ES-I3 (cell line): ENCODE measurements around the gene ZNRF4.

Source experiments
- H3K36me3 ChIP-seq: 2 replicates; pipeline ENCODE4 v1.6.1; 2013; ENCODE audit warnings: mild to moderate bottlenecking, low read length, control low read depth, moderate library complexity; ENCODE audit not compliant: insufficient read depth
- H3K4me1 ChIP-seq: 2 replicates; pipeline ENCODE4 v1.6.1; 2013; ENCODE audit warnings: mild to moderate bottlenecking, control low read depth, low read length; ENCODE audit not compliant: insufficient read depth
- H3K9ac ChIP-seq: 2 replicates; pipeline ENCODE4 v1.6.1; 2013; ENCODE audit warnings: low read depth, mild to moderate bottlenecking, low read length, moderate library complexity
- H3K9me3 ChIP-seq: 2 replicates; pipeline ENCODE4 v1.6.1; 2013; ENCODE audit warnings: mild to moderate bottlenecking, low read length, moderate library complexity; ENCODE audit not compliant: control insufficient read depth, insufficient read depth

Gene ZNRF4

GRCh38 chr19:5492635-5493409, 37.6 kb downstream of the ZNRF4 start:
- no peaks in the 10 kb centered on the region for H3K36me3 ChIP-seq
- no peak overlapping the region for H3K9ac ChIP-seq
- no peaks in the 10 kb centered on the region for H3K4me1 ChIP-seq
- no peaks in the 10 kb centered on the region for H3K9me3 ChIP-seq

DNA sequence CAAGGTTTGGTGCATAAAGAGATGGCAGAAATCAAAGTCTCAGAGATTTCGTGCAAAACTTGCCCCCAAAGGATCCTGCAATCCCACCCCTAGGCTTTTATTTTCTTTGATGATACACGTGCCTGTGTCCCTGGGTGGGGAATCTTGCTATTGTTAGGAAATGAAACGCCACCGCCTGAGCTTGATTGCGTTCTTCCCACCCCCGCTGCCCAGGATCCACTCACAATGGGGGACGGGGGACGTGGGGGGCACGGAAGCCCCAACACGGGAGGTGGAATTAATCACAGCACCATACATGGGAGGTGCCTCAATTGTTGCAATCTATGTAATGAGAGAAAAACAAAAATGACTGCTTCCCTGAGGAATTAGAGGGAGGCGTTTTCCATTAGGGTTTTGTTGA, 39.6 kb downstream of the ZNRF4 start:
- no peak overlapping the region for H3K9ac ChIP-seq
- no peaks in the 10 kb centered on the region for H3K36me3 ChIP-seq
- no peaks in the 10 kb centered on the region for H3K4me1 ChIP-seq
- no peaks in the 10 kb centered on the region for H3K9me3 ChIP-seq

DNA sequence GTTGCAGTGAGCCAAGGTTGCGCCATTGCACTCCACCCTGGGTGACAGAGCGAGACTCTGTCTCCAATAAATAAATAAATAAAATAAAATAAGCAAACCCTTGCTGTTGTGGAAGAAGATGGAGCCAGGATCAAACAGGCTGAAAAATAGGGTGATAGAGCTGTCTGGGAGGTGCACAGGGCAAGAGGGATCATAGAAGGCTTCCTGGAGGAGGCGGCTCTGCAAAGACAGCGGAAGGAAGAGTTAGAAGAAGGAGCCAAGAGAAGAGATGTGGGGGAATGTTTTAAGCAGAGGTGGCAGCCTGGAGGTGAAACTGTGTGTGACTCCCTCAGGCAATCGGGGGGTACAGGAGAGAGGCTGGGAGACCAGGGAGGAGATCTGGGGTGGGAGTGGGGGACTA, 40.6 kb downstream of the ZNRF4 start:
- Histone ChIP-seq H3K4me1 (no peaks in the 10 kb centered on the region), H3K9me3 (no peaks in the 10 kb centered on the region), H3K9ac (no peak overlapping the region), H3K36me3 (no peaks in the 10 kb centered on the region)

DNA sequence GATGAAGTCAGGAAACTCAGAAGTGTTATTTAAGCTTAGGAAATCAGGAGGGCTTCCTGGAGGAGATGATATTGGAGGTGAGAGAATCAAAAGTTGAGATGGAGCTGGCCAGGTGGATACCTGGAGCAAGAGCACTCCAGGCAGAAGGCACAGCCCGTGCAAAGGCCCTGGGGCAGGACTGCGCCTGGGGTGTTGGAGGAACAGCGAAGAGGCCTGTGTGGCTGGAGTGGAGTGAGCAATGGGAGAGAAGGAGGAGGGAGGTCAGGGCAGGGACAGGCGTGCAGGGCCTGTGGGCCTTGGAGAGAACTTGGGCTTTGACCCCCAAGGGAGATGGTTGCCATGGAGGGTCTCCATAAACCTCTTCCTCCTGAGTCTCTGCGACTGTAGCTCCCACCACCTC, 42.1 kb downstream of the ZNRF4 start:
- Histone ChIP-seq H3K4me1 (no peaks in the 10 kb centered on the region), H3K9me3 (no peaks in the 10 kb centered on the region; the same call in 1 of the 2 replicates), H3K9ac (no peak overlapping the region), H3K36me3 (no peaks in the 10 kb centered on the region)

- Histone ChIP-seq H3K36me3 (no peaks in the 10 kb centered on the region), H3K4me1 (no peaks in the 10 kb centered on the region), H3K9ac (no peak overlapping the region), H3K9me3 (peaks cover 2% of the 10 kb centered on the region; the same call in 1 of the 2 replicates)
Measured at GRCh38 chr19:5498830-5499550, 43.8 kb downstream of the ZNRF4 start.

DNA sequence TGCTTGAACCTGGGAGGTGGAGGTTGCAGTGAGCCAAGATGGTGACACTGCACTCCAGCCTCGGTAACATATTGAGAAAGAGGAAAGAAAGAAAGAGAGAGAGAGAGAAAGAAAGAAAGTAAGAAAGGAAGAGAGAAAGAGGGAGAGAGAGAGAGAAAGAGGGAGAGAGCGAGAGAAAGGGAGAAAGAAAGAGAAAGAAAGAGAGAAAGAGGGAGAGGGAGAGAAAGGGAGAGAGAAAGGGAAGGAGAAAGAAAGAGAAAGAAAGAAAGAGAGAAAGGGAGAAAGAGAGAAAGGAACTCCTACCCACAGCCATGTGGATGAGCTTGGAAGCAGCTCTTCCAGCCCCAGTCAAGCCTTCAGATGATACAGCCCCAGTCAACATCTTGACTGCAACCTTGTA, 46.7 kb downstream of the ZNRF4 start:
- Histone ChIP-seq H3K9ac (no peak overlapping the region), H3K9me3 (peaks cover 4% of the 10 kb centered on the region; the same call in 1 of the 2 replicates), H3K4me1 (no peaks in the 10 kb centered on the region), H3K36me3 (no peaks in the 10 kb centered on the region)

DNA sequence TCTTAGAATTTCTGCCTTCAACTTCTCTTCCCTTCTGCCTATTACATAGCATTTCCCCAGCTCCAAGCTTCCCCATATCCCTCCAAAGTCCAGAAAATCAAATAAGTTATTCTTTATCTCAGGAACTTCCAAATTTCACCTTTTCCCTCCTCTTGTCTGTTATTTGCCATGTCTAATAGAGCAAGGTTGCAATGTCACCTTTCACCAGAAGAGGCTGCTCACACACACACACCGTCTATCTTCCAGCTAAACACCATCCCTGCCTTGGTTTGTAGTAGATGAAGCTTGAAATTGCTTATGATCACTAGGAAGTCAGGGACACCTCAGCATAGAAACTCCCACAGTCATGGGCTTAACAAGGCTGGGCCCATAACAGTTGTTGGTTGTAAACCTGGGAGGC, 48.4 kb downstream of the ZNRF4 start:
- H3K9ac ChIP-seq, result no peak overlapping the region
- H3K9me3 ChIP-seq, result peaks cover 4% of the 10 kb centered on the region; the same call in 1 of the 2 replicates
- H3K4me1 ChIP-seq, result no peaks in the 10 kb centered on the region
- H3K36me3 ChIP-seq, result no peaks in the 10 kb centered on the region

DNA sequence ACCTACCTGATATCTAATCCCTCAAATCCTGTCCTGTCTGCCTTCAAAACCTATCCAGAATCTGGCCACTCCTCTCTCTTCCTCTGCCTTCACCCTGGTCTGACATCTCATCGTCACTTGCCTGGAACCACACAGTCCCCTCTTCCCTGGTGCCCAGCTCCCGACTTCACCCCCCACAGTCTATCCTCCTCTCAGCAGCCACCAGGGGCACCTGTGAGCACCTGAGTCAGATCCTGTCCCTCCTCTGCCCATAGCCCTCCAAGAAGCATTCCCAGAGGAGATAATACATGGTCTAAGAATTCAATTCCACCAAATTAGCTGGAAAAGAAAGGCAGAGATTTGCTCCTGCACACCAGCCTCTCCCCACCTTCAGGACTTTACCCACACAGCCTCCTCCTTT, 48.9 kb downstream of the ZNRF4 start:
- Histone ChIP-seq H3K9ac (no peak overlapping the region), H3K36me3 (no peaks in the 10 kb centered on the region), H3K9me3 (peaks cover 4% of the 10 kb centered on the region; the same call in 1 of the 2 replicates)

More for the DNA sequence above, 48.9 kb downstream of the ZNRF4 start:
- H3K4me1 ChIP-seq, result no peaks in the 10 kb centered on the region
